Smooth muscle cell (in vitro differentiated cells): ENCODE data around the gene CFAP44. TPM values are rescaled to one million over a fixed set of nuclear protein-coding genes. Genes with fewer than 3 reads are reported as not detected.

Experiments used
- DNase-seq: peaks from one replicate; lab custom pipeline; 2025; ENCODE audit not compliant: unreplicated experiment; lab: John Stamatoyannopoulos, UW
- H2AFZ ChIP-seq: fragments of 200-600 bp; sonication (generic); 2 replicates; pipeline ENCODE4 v1.6.0; 2016; ENCODE audit warnings: antibody characterized with exemption, low read depth, mild to moderate bottlenecking
- H3F3A ChIP-seq: fragments of 200-600 bp; sonication (generic); 2 replicates; pipeline ENCODE4 v1.6.0; 2017; ENCODE audit warnings: antibody characterized with exemption, low read depth
- H3K27ac ChIP-seq: fragments of 200-600 bp; sonication (generic); 2 replicates; pipeline ENCODE4 v1.5.1; 2016; ENCODE audit warnings: low read depth, mild to moderate bottlenecking
- H3K27me3 ChIP-seq: fragments of 200-600 bp; sonication (generic); 2 replicates; pipeline ENCODE4 v1.6.1; 2016; ENCODE audit warnings: low read depth, mild to moderate bottlenecking
- H3K36me3 ChIP-seq: fragments of 200-600 bp; sonication (generic); 2 replicates; pipeline ENCODE4 v1.5.1; 2016; ENCODE audit warnings: low read depth
- H3K4me1 ChIP-seq: fragments of 200-600 bp; sonication (generic); 2 replicates; pipeline ENCODE4 v1.5.1; 2016; ENCODE audit warnings: low read depth
- H3K4me2 ChIP-seq: fragments of 200-600 bp; sonication (generic); 2 replicates; pipeline ENCODE4 v1.6.0; 2016; ENCODE audit warnings: mild to moderate bottlenecking
- H3K4me3 ChIP-seq: fragments of 200-600 bp; sonication (generic); 2 replicates; pipeline ENCODE4 v1.5.1; 2016; ENCODE audit warnings: mild to moderate bottlenecking
- H3K79me2 ChIP-seq: fragments of 200-600 bp; sonication (generic); 2 replicates; pipeline ENCODE4 v1.6.0; 2016; ENCODE audit warnings: low read depth, mild to moderate bottlenecking
- H3K9ac ChIP-seq: fragments of 200-600 bp; sonication (generic); 2 replicates; pipeline ENCODE4 v1.6.0; 2016; ENCODE audit warnings: low read depth
- H3K9me3 ChIP-seq: fragments of 200-600 bp; sonication (generic); replicated peaks from 2 replicates; pipeline ENCODE4 v1.5.1; 2016; ENCODE audit warnings: low read depth
- H4K20me1 ChIP-seq: fragments of 200-600 bp; sonication (generic); 2 replicates; pipeline ENCODE4 v1.6.0; 2016; ENCODE audit warnings: low read depth
- WGBS: methylation state at CpG from one replicate; pipeline ENCODE4 v1.1.7; 2016; ENCODE audit warnings: low lambda C conversion rate; 5-methylcytosine and 5-hydroxymethylcytosine counted together
- polyA plus RNA-seq: library from polyadenylated mRNA; unstranded; fragments of >200 nt; fragmentation: Nextera tagmentation; extraction: Ambion mirVana; gene quantifications from 2 replicates; pipeline ENCODE4 v1.2.1, GENCODE V29; 2016
- total RNA-seq: library from RNA; depleted of rRNA; stranded (reverse); fragments of >200 nt; gene quantifications from 2 replicates; pipeline ENCODE4 v1.2.3, GENCODE V29; 2014
- TF ChIP-seq, protein P1 (sequence below): fragments of 200-600 bp; sonication (generic); IDR thresholded peaks from 2 replicates; pipeline ENCODE4 v1.5.1; 2017; ENCODE audit warnings: borderline replicate concordance, mild to moderate bottlenecking, antibody characterized with exemption; ENCODE audit not compliant: insufficient read depth, poor library complexity, severe bottlenecking

The CFAP44 gene
- total and polyA plus RNA-seq, 2 experiments from 2014 or later: 0.55 to 5.2 TPM

DNA sequence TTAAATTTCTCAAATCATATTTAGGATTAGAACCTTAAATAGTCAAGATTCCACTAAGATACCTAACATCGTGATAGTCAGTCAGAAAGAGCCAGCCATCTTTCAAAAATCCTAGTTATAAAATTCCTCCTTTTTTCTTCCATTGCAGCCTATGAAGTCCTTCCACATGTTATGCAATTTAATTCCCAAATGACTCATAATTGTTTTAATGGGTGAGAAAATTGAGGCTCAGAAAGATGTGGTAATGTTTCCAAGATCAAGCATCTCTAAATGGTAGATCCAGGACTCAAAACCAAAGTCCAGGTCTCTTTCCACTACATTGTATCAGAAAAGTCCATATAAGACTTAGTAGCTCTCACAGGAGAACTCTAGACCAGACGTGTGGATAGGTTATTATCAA lies 9.5 kb downstream of the CFAP44 start:
- Histone ChIP-seq H3K9ac (no peak overlapping the region), H3K4me3 (no peak overlapping the region), H3K36me3 (peaks cover 3% of the 10 kb centered on the region), H3F3A (no peaks in the 10 kb centered on the region), H4K20me1 (no peaks in the 10 kb centered on the region), H3K27me3 (no peaks in the 10 kb centered on the region), H3K27ac (no peak overlapping the region), H3K4me1 (no peaks in the 10 kb centered on the region), H3K79me2 (no peaks in the 10 kb centered on the region), H2AFZ (no peak overlapping the region), H3K4me2 (no peak overlapping the region), H3K9me3 (peaks cover 2% of the 10 kb centered on the region)
- WGBS: 74% methylated on average over 2 of the region's 2 CpGs
- no peak for DNase-seq
- TF ChIP-seq, protein P1, sequence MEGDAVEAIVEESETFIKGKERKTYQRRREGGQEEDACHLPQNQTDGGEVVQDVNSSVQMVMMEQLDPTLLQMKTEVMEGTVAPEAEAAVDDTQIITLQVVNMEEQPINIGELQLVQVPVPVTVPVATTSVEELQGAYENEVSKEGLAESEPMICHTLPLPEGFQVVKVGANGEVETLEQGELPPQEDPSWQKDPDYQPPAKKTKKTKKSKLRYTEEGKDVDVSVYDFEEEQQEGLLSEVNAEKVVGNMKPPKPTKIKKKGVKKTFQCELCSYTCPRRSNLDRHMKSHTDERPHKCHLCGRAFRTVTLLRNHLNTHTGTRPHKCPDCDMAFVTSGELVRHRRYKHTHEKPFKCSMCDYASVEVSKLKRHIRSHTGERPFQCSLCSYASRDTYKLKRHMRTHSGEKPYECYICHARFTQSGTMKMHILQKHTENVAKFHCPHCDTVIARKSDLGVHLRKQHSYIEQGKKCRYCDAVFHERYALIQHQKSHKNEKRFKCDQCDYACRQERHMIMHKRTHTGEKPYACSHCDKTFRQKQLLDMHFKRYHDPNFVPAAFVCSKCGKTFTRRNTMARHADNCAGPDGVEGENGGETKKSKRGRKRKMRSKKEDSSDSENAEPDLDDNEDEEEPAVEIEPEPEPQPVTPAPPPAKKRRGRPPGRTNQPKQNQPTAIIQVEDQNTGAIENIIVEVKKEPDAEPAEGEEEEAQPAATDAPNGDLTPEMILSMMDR: no peak

DNA sequence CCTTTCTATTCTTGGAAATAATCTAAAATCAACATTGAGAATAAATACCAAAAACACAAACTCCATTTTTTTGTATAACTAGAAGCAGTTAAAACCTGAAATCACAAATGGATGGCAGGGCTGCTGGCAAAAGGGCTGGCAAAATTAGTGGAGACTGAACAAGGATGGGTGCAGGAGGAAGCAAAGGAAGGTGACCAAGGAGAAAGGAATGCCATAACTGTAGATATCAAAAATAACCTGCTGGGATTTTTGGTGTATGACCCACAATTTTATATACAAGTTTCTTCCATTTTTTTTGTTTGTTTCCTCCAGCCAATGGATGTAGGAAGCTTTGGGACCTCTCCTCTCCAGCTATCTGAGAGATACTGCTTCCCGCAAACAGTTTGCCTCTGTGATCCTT lies 12.7 kb downstream of the CFAP44 start:
- peaks cover 8% of the 10 kb centered on the region for H3K36me3 ChIP-seq
- no peak for DNase-seq
- TF ChIP-seq, protein P1: no peak

GRCh38 chr3:113423699-113424098 lies 17.6 kb downstream of the CFAP44 start:
- DNase-seq: no peak
- Histone ChIP-seq H2AFZ (no peak overlapping the region), H3K9ac (no peak overlapping the region), H3K27ac (no peak overlapping the region), H3K9me3 (peaks cover 7% of the 10 kb centered on the region), H3K79me2 (no peaks in the 10 kb centered on the region), H3K4me2 (no peak overlapping the region), H3K27me3 (no peaks in the 10 kb centered on the region), H3K4me3 (no peak overlapping the region), H4K20me1 (no peaks in the 10 kb centered on the region), H3K4me1 (no peaks in the 10 kb centered on the region), H3F3A (no peaks in the 10 kb centered on the region), H3K36me3 (peaks cover 8% of the 10 kb centered on the region)
- TF ChIP-seq, protein P1: no peak
- 74% methylated on average over 4 of the region's 4 CpGs for WGBS

More for the DNA sequence above, 12.7 kb downstream of the CFAP44 start:
- no peaks in the 10 kb centered on the region for H3F3A ChIP-seq
- H3K9ac ChIP-seq: no peak overlapping the region
- no peak overlapping the region for H2AFZ ChIP-seq
- no peaks in the 10 kb centered on the region for H3K27me3 ChIP-seq
- WGBS: 100% methylated on average over 1 of the region's 1 CpG
- H4K20me1 ChIP-seq: no peaks in the 10 kb centered on the region
- no peak overlapping the region for H3K4me2 ChIP-seq
- no peaks in the 10 kb centered on the region for H3K79me2 ChIP-seq
- H3K9me3 ChIP-seq: peaks cover 7% of the 10 kb centered on the region
- H3K4me3 ChIP-seq: no peak overlapping the region
- no peaks in the 10 kb centered on the region for H3K4me1 ChIP-seq
- H3K27ac ChIP-seq: no peak overlapping the region

DNA sequence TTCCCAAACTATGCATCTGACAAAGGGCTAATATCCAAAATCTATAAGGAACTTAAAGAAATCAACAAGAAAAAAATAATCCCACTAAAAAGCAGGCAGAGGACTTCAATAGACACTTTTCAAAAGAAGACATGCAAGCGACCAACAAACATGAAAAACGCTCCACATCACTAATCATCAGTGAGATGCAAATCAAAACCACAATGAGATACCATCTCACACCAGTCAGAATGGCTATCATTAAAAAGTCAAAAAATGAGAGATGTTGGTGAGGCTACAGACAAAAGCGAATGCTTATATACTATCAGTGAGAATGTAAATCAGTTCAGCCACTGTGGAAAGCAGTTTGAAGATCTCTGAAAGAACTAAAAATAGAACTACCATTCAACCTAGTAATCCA lies 20.2 kb downstream of the CFAP44 start:
- Histone ChIP-seq H3K9ac (no peak overlapping the region), H3K4me2 (no peak overlapping the region), H3F3A (no peaks in the 10 kb centered on the region), H3K9me3 (no peaks in the 10 kb centered on the region), H3K4me1 (no peaks in the 10 kb centered on the region), H3K36me3 (peaks cover 2% of the 10 kb centered on the region), H3K79me2 (no peaks in the 10 kb centered on the region), H3K27me3 (no peaks in the 10 kb centered on the region), H3K27ac (no peak overlapping the region), H2AFZ (no peak overlapping the region), H4K20me1 (no peaks in the 10 kb centered on the region), H3K4me3 (no peak overlapping the region)
- no peak for DNase-seq
- TF ChIP-seq, protein P1: no peak
- WGBS: 87% methylated on average over 3 of the region's 3 CpGs
